LHCN-M2 (cell line): ENCODE results near the gene ATP8A2. TPM values are rescaled to one million over a fixed set of nuclear protein-coding genes. Genes with fewer than 3 reads are reported as not detected.

Experiments
- DNase-seq: peaks from one replicate; pipeline ENCODE4 v3.0.0-alpha.2; 2012; ENCODE audit warnings: low read depth
- total RNA-seq: library from RNA; depleted of rRNA; stranded (reverse); fragments of >200 nt; gene quantifications from 2 replicates; pipeline ENCODE4 v1.2.3, GENCODE V29; 2014

The ATP8A2 gene
- total RNA-seq, 1 experiment from 2014 or later, result 1.3 TPM

- no peak for DNase-seq
These were observed 638.9 kb downstream of the ATP8A2 start for GRCh38 chr13:26010487-26011207.

GRCh38 chr13:26011208-26011573 lies 639.4 kb downstream of the ATP8A2 start:
- no peak for DNase-seq

- peak; percentile 24 for DNase-seq
These were observed 640.4 kb downstream of the ATP8A2 start for GRCh38 chr13:26011996-26012821.

- DNase-seq, result no peak
These were observed 641.2 kb downstream of the ATP8A2 start for GRCh38 chr13:26012995-26013394.

- no peak for DNase-seq
These were observed 643.7 kb downstream of the ATP8A2 start for GRCh38 chr13:26015271-26016125.

- no peak for DNase-seq
These were observed 644.4 kb downstream of the ATP8A2 start for GRCh38 chr13:26016189-26016588.

GRCh38 chr13:26017196-26017921 lies 645.6 kb downstream of the ATP8A2 start:
- DNase-seq, result peak; percentile 81

- DNase-seq, result no peak
These were observed 646.3 kb downstream of the ATP8A2 start for GRCh38 chr13:26017932-26018665.

- DNase-seq, result no peak
These were observed 647.5 kb downstream of the ATP8A2 start for GRCh38 chr13:26019251-26019650.

- peak; percentile 83 for DNase-seq
These were observed 648.4 kb downstream of the ATP8A2 start for GRCh38 chr13:26019881-26020870.

- DNase-seq, result peak; percentile 44
These were observed 649.1 kb downstream of the ATP8A2 start for GRCh38 chr13:26020891-26021290.

GRCh38 chr13:26021516-26021915 lies 649.7 kb downstream of the ATP8A2 start:
- peak; percentile 77 for DNase-seq

- no peak for DNase-seq
These were observed 650.2 kb downstream of the ATP8A2 start for GRCh38 chr13:26021956-26022355.

- DNase-seq, result peak; percentile 94
These were observed 650.9 kb downstream of the ATP8A2 start for GRCh38 chr13:26022538-26023292.

- DNase-seq, result no peak
These were observed 652.8 kb downstream of the ATP8A2 start for GRCh38 chr13:26024558-26024957.

GRCh38 chr13:26025196-26025595 lies 653.4 kb downstream of the ATP8A2 start:
- peak; percentile 42 for DNase-seq

- DNase-seq, result no peak
These were observed 654.0 kb downstream of the ATP8A2 start for GRCh38 chr13:26025771-26026170.

- DNase-seq, result no peak
These were observed 654.4 kb downstream of the ATP8A2 start for GRCh38 chr13:26026211-26026610.
